ENCODE data around the gene TUBGCP6.

- no peak for TF ChIP-seq POLR2A (IDR thresholded peaks at IDR 0.05)
- TF ChIP-seq, protein P1, sequence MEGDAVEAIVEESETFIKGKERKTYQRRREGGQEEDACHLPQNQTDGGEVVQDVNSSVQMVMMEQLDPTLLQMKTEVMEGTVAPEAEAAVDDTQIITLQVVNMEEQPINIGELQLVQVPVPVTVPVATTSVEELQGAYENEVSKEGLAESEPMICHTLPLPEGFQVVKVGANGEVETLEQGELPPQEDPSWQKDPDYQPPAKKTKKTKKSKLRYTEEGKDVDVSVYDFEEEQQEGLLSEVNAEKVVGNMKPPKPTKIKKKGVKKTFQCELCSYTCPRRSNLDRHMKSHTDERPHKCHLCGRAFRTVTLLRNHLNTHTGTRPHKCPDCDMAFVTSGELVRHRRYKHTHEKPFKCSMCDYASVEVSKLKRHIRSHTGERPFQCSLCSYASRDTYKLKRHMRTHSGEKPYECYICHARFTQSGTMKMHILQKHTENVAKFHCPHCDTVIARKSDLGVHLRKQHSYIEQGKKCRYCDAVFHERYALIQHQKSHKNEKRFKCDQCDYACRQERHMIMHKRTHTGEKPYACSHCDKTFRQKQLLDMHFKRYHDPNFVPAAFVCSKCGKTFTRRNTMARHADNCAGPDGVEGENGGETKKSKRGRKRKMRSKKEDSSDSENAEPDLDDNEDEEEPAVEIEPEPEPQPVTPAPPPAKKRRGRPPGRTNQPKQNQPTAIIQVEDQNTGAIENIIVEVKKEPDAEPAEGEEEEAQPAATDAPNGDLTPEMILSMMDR (IDR thresholded peaks at IDR 0.05), result no peak
These were observed 38.8 kb downstream of the TUBGCP6 start for GRCh38 chr22:50205781-50206569.

Measured in prostate gland (tissue), 2 donors.